Activated naive CD4-positive, alpha-beta T cell treated with anti-CD3 and anti-CD28 coated beads for 36 hours (primary cell): ENCODE results near the gene KCTD12. TPM values are rescaled to one million over a fixed set of nuclear protein-coding genes. Genes with fewer than 3 reads are reported as not detected.

Source experiments
- CTCF ChIA-PET: fragments of 350-600 bp; sonication (Branson Sonifier 250); formaldehyde crosslinking; loops from one replicate; lab custom pipeline; 2021; ENCODE audit warnings: antibody characterized with exemption; lab: Charles Lee
- DNase-seq: peaks from one replicate; pipeline ENCODE4 v3.0.0-alpha.2; 2020
- H3K27ac Mint-ChIP-seq: one replicate; pipeline ENCODE4 v1.8.0; 2021; ENCODE audit warnings: mild to moderate bottlenecking, mixed read lengths
- H3K27me3 Mint-ChIP-seq: one replicate; pipeline ENCODE4 v1.8.0; 2021; ENCODE audit warnings: low read depth, mixed read lengths
- H3K36me3 Mint-ChIP-seq: one replicate; pipeline ENCODE4 v1.8.0; 2021; ENCODE audit warnings: low read depth, mixed read lengths
- H3K4me1 Mint-ChIP-seq: one replicate; pipeline ENCODE4 v1.8.0; 2021; ENCODE audit warnings: low read depth, mixed read lengths
- H3K4me3 Mint-ChIP-seq: one replicate; pipeline ENCODE4 v1.8.0; 2021; ENCODE audit warnings: mild to moderate bottlenecking, moderate library complexity, mixed read lengths
- H3K9me3 Mint-ChIP-seq: one replicate; pipeline ENCODE4 v1.8.0; 2021; ENCODE audit warnings: mixed read lengths
- intact Hi-C: fragments of 100-400 bp; cut with micrococcal nuclease; formaldehyde crosslinking; loops from one replicate; pipeline ENCODE4 v1.15.1; 2023
- total RNA-seq, 2 experiments: library from RNA; stranded (reverse); gene quantifications; one replicate each; pipeline ENCODE4 v1.2.3, GENCODE V29; 2021

Gene KCTD12
- total RNA-seq, 2 experiments from 2014 or later, result 6.2 to 6.4 TPM

DNA sequence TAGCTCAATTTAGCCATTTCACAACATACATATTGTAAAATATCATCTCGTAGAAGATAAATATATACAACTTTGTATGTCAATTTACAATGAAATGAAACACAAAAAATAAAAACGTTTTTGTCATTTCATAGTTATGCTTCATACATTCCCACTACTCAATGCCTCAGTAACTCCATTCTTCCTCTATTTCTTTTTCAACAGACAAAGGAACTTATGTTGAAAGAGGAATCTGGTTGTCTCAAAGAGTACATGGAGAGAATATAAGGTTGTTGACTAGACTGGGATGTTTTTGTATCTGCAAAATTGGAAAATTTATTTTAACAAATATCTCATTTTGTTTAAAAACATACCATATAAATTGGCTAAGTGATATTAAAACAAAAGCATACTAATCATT lies 12.8 kb downstream of the KCTD12 start:
- H3K4me3 Mint-ChIP-seq, result no peak overlapping the region
- peaks cover 2% of the 10 kb centered on the region for H3K4me1 Mint-ChIP-seq
- intact Hi-C loops, result no loop called here
- DNase-seq, result no peak
- CTCF ChIA-PET, result interaction anchor here (0.6 to 1.0 kb wide), 3 partner anchors 11 to 44 kb away, joined by 3 to 4 read pairs (median 3); no protein-coding TSS in a partner anchor
- H3K36me3 Mint-ChIP-seq, result no peaks in the 10 kb centered on the region
- peaks cover 4% of the 10 kb centered on the region for H3K27me3 Mint-ChIP-seq
- no peak overlapping the region for H3K27ac Mint-ChIP-seq
- H3K9me3 Mint-ChIP-seq, result no peaks in the 10 kb centered on the region

DNA sequence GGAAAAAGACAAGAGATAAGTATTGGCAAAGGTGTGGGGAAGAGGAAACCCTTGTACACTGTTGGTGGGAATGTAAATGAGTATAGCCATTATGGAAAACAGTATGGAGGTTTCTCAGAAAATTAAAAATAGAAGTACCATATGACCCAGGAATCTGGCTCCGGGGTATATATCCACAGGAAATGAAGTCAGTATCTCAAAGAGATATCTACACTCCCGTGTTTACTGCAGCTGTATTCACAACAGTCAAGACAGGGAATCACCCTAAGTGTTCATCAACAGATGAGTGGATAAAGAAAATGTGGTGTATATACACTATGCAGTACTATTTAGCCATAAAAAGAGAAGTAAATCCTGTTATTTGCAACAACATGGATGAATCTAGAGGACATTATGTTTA lies 13.5 kb downstream of the KCTD12 start:
- Mint-ChIP-seq H3K4me1 (no peaks in the 10 kb centered on the region), H3K27me3 (peaks cover 4% of the 10 kb centered on the region), H3K36me3 (no peaks in the 10 kb centered on the region)

GRCh38 chr13:76871432-76871831 lies 14.8 kb downstream of the KCTD12 start:
- no peaks in the 10 kb centered on the region for H3K36me3 Mint-ChIP-seq
- CTCF ChIA-PET, result no interaction called here
- intact Hi-C loops, result no loop called here
- H3K4me3 Mint-ChIP-seq, result no peak overlapping the region
- H3K27me3 Mint-ChIP-seq, result peaks cover 4% of the 10 kb centered on the region
- H3K9me3 Mint-ChIP-seq, result no peaks in the 10 kb centered on the region
- no peak overlapping the region for H3K27ac Mint-ChIP-seq
- no peaks in the 10 kb centered on the region for H3K4me1 Mint-ChIP-seq
- DNase-seq, result no peak

More for the DNA sequence above, 13.5 kb downstream of the KCTD12 start:
- DNase-seq, result no peak
- CTCF ChIA-PET, result interaction anchor here (0.6 kb wide), 1 partner anchor 146 kb away, joined by 3 read pairs; no protein-coding TSS in a partner anchor
- H3K27ac Mint-ChIP-seq, result no peak overlapping the region
- no peak overlapping the region for H3K4me3 Mint-ChIP-seq
- intact Hi-C loops, result no loop called here
- no peaks in the 10 kb centered on the region for H3K9me3 Mint-ChIP-seq

- H3K27me3 Mint-ChIP-seq, result peaks cover 10% of the 10 kb centered on the region
These were observed 17.8 kb downstream of the KCTD12 start for GRCh38 chr13:76868371-76868770.

DNA sequence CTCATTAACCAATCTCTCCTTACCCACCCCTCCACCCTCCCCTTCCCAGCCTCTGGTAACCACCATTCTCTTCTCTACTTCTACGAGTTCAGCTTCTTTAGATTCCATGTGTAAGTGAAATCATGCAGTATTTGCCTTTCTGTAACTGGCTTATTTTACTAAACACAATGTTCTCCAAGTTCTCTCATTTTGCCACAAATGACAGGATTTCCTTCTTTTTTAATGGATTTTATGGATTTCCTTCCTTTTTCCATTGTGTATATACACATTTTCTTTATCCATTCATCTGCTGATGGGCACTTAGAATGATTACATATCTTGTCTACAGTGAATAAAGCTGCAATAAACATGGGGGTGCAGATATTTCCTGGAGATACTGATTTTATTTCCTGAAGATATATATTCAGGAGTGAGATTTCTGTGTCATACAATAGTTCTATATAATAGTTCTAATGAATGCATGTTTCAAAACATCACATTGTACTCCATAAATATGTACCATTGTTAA lies 20.2 kb downstream of the KCTD12 start:
- CTCF ChIA-PET, result no interaction called here
- intact Hi-C loops, result no loop called here
- no peak for DNase-seq
- Mint-ChIP-seq H3K4me1 (no peaks in the 10 kb centered on the region), H3K27me3 (peaks cover 5% of the 10 kb centered on the region), H3K4me3 (no peak overlapping the region), H3K36me3 (no peaks in the 10 kb centered on the region), H3K27ac (no peak overlapping the region), H3K9me3 (no peaks in the 10 kb centered on the region)

More at GRCh38 chr13:76868371-76868770, 17.8 kb downstream of the KCTD12 start:
- CTCF ChIA-PET, result interaction anchor here (1.3 kb wide), 1 partner anchor 16 kb away, joined by 3 read pairs; no protein-coding TSS in a partner anchor
- H3K36me3 Mint-ChIP-seq, result no peaks in the 10 kb centered on the region
- no peaks in the 10 kb centered on the region for H3K4me1 Mint-ChIP-seq
- no peaks in the 10 kb centered on the region for H3K9me3 Mint-ChIP-seq
- no peak for DNase-seq
- no peak overlapping the region for H3K4me3 Mint-ChIP-seq
- intact Hi-C loops, result no loop called here
- H3K27ac Mint-ChIP-seq, result no peak overlapping the region

DNA sequence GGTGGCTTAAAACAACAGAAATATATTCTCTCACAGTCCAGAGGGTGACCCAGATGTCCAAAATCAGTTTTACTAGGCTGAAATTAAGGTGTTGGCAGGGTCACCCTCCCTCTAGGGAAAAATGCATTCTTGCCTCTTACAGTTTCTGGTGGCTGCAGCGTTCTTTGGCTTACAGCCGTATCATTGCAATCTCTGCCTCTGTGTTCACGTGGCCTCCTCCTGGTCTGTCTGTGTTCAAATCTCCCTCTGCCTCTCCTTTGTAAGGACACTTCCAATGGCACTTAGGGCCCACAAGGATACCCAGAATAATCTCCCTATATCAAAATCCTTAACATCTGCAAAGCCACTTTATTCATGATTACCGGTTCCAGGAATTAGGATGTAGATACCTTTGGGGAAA lies 21.1 kb downstream of the KCTD12 start:
- no peak overlapping the region for H3K27ac Mint-ChIP-seq
- H3K27me3 Mint-ChIP-seq, result peaks cover 5% of the 10 kb centered on the region
- no peaks in the 10 kb centered on the region for H3K4me1 Mint-ChIP-seq
- no peaks in the 10 kb centered on the region for H3K36me3 Mint-ChIP-seq
- DNase-seq, result no peak
- intact Hi-C loops, result no loop called here
- H3K4me3 Mint-ChIP-seq, result no peak overlapping the region
- no peaks in the 10 kb centered on the region for H3K9me3 Mint-ChIP-seq
- CTCF ChIA-PET, result no interaction called here

DNA sequence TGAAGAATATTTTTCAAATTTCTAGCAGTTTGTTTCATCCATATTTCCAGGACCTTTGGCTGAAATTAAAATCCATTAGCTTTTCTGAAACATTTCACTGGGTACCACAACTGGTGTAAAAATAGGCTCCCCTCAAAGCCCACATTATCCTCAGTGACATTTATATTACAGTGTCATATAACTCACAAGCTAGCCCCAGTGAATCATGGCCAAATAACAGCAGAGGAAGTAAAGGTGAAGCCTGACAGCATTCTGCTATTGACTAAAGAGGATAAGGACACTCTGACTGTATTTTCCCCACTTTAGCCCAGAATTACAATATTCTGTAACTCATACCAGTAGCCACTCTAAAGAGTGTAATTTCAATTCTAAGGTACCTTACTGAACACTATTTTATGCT lies 21.9 kb downstream of the KCTD12 start:
- no peaks in the 10 kb centered on the region for H3K4me1 Mint-ChIP-seq
- no peaks in the 10 kb centered on the region for H3K36me3 Mint-ChIP-seq
- intact Hi-C loops, result no loop called here
- H3K9me3 Mint-ChIP-seq, result no peaks in the 10 kb centered on the region
- peaks cover 5% of the 10 kb centered on the region for H3K27me3 Mint-ChIP-seq
- DNase-seq, result no peak
- CTCF ChIA-PET, result no interaction called here
- no peak overlapping the region for H3K27ac Mint-ChIP-seq
- H3K4me3 Mint-ChIP-seq, result no peak overlapping the region

- Mint-ChIP-seq H3K9me3 (no peaks in the 10 kb centered on the region), H3K27ac (no peak overlapping the region), H3K36me3 (no peaks in the 10 kb centered on the region), H3K4me3 (no peak overlapping the region), H3K27me3 (peaks cover 5% of the 10 kb centered on the region), H3K4me1 (no peaks in the 10 kb centered on the region)
- intact Hi-C loops, result no loop called here
- CTCF ChIA-PET, result no interaction called here
- DNase-seq, result no peak
These were observed 23.2 kb downstream of the KCTD12 start for GRCh38 chr13:76863022-76863421.

GRCh38 chr13:76861859-76862258 lies 24.3 kb downstream of the KCTD12 start:
- Mint-ChIP-seq H3K36me3 (no peaks in the 10 kb centered on the region), H3K4me3 (no peak overlapping the region), H3K9me3 (no peaks in the 10 kb centered on the region), H3K27ac (no peak overlapping the region), H3K27me3 (peaks cover 5% of the 10 kb centered on the region), H3K4me1 (no peaks in the 10 kb centered on the region)
- DNase-seq, result no peak
- intact Hi-C loops, result no loop called here
- CTCF ChIA-PET, result interaction anchor here (0.6 kb wide), 1 partner anchor 385 kb away, joined by 8 read pairs; no protein-coding TSS in a partner anchor

- peaks cover 2% of the 10 kb centered on the region for H3K27me3 Mint-ChIP-seq
- H3K4me3 Mint-ChIP-seq, result no peak overlapping the region
- H3K9me3 Mint-ChIP-seq, result no peaks in the 10 kb centered on the region
- no peaks in the 10 kb centered on the region for H3K36me3 Mint-ChIP-seq
- H3K27ac Mint-ChIP-seq, result no peak overlapping the region
- CTCF ChIA-PET, result interaction anchor here (1.8 kb wide), 1 partner anchor 25 kb away, joined by 5 read pairs; the partner anchor contains the start of gene KCTD12
- DNase-seq, result no peak
- intact Hi-C loops, result no loop called here
- H3K4me1 Mint-ChIP-seq, result peaks cover 3% of the 10 kb centered on the region
These were observed 25.5 kb downstream of the KCTD12 start for GRCh38 chr13:76860706-76861105.

GRCh38 chr13:76854894-76855293 lies 31.3 kb downstream of the KCTD12 start:
- no peaks in the 10 kb centered on the region for H3K9me3 Mint-ChIP-seq
- CTCF ChIA-PET, result no interaction called here
- DNase-seq, result no peak
- no peaks in the 10 kb centered on the region for H3K27me3 Mint-ChIP-seq
- no peak overlapping the region for H3K4me3 Mint-ChIP-seq
- H3K36me3 Mint-ChIP-seq, result no peaks in the 10 kb centered on the region
- intact Hi-C loops, result no loop called here
- peaks cover 3% of the 10 kb centered on the region for H3K4me1 Mint-ChIP-seq
- no peak overlapping the region for H3K27ac Mint-ChIP-seq

- H3K9me3 Mint-ChIP-seq, result no peaks in the 10 kb centered on the region
- H3K27ac Mint-ChIP-seq, result no peak overlapping the region
- intact Hi-C loops, result no loop called here
- no peak overlapping the region for H3K4me3 Mint-ChIP-seq
- CTCF ChIA-PET, result no interaction called here
- no peaks in the 10 kb centered on the region for H3K27me3 Mint-ChIP-seq
- no peak for DNase-seq
- peaks cover 3% of the 10 kb centered on the region for H3K4me1 Mint-ChIP-seq
- no peaks in the 10 kb centered on the region for H3K36me3 Mint-ChIP-seq
These were observed 32.1 kb downstream of the KCTD12 start for GRCh38 chr13:76853921-76854608.

GRCh38 chr13:76853481-76853880 lies 32.7 kb downstream of the KCTD12 start:
- Mint-ChIP-seq H3K4me1 (peaks cover 3% of the 10 kb centered on the region), H3K27ac (no peak overlapping the region), H3K27me3 (no peaks in the 10 kb centered on the region), H3K9me3 (no peaks in the 10 kb centered on the region), H3K36me3 (no peaks in the 10 kb centered on the region), H3K4me3 (no peak overlapping the region)
- intact Hi-C loops, result no loop called here
- CTCF ChIA-PET, result no interaction called here
- DNase-seq, result no peak
